Duodenal mucosa (tissue), 2 donors: ENCODE results near the gene TLE1.
"Not testable (repeated sequence)": the region's sequence is repeated elsewhere in the genome, so short reads cannot be mapped to it uniquely, and the experiment has no call there.

ENCODE experiments used
- H3K27ac ChIP-seq: one replicate; pipeline ENCODE4 v1.7.0; 2013; ENCODE audit warnings: low read depth, low read length
- H3K27me3 ChIP-seq, 2 donors: one replicate each; pipeline ENCODE4 v1.7.0; 2013; ENCODE audit warnings: low read length in 2 of 2, control low read depth in 1 of 2; ENCODE audit not compliant: insufficient read depth in 2 of 2, control insufficient read depth in 1 of 2
- H3K36me3 ChIP-seq, 2 donors: one replicate each; pipeline ENCODE4 v1.7.0; 2013; ENCODE audit warnings: low read length in 2 of 2, control low read depth in 1 of 2; ENCODE audit not compliant: insufficient read depth in 2 of 2, control insufficient read depth in 1 of 2
- H3K4me1 ChIP-seq, 2 donors: one replicate each; pipeline ENCODE4 v1.7.0; 2013; ENCODE audit warnings: low read length in 2 of 2, control low read depth in 1 of 2; ENCODE audit not compliant: insufficient read depth in 2 of 2, control insufficient read depth in 1 of 2
- H3K4me3 ChIP-seq, 2 donors: one replicate each; pipeline ENCODE4 v1.7.0; 2013; ENCODE audit warnings: low read length in 2 of 2, low read depth in 1 of 2
- H3K9ac ChIP-seq, 2 donors: one replicate each; pipeline ENCODE4 v1.7.0; 2013; ENCODE audit warnings: low read length in 2 of 2, low read depth in 1 of 2
- H3K9me3 ChIP-seq, 2 donors: one replicate each; pipeline ENCODE4 v1.7.0; 2013; ENCODE audit warnings: low read length in 2 of 2, control low read depth in 1 of 2; ENCODE audit not compliant: control insufficient read depth in 1 of 2

Gene TLE1

GRCh38 chr9:81601639-81602623, 87.4 kb downstream of the TLE1 start:
- H3K4me1 ChIP-seq, result no peaks in the 10 kb centered on the region
- H3K27ac ChIP-seq, result no peak overlapping the region
- no peaks in the 10 kb centered on the region for H3K27me3 ChIP-seq
- H3K4me3 ChIP-seq, result no peak overlapping the region
- H3K36me3 ChIP-seq, result peaks cover 0 to 5% of the 10 kb centered on the region in 2 donors
- no peak overlapping the region for H3K9ac ChIP-seq
- H3K9me3 ChIP-seq, result no peaks in the 10 kb centered on the region

GRCh38 chr9:81600631-81601030, 88.7 kb downstream of the TLE1 start:
- Histone ChIP-seq H3K9ac (no peak overlapping the region), H3K4me1 (no peaks in the 10 kb centered on the region), H3K36me3 (peaks cover 0 to 5% of the 10 kb centered on the region in 2 donors), H3K27ac (no peak overlapping the region), H3K9me3 (no peaks in the 10 kb centered on the region), H3K27me3 (no peaks in the 10 kb centered on the region), H3K4me3 (no peak overlapping the region)

- Histone ChIP-seq H3K36me3 (peaks cover 0 to 5% of the 10 kb centered on the region in 2 donors), H3K4me1 (no peaks in the 10 kb centered on the region), H3K9ac (no peak overlapping the region), H3K27me3 (no peaks in the 10 kb centered on the region), H3K9me3 (no peaks in the 10 kb centered on the region), H3K27ac (no peak overlapping the region), H3K4me3 (no peak overlapping the region)
Measured at GRCh38 chr9:81599837-81600236, 89.5 kb downstream of the TLE1 start.

- no peak overlapping the region for H3K27ac ChIP-seq
- H3K9me3 ChIP-seq, result no peaks in the 10 kb centered on the region
- H3K9ac ChIP-seq, result no peak overlapping the region
- H3K36me3 ChIP-seq, result no peaks in the 10 kb centered on the region
- no peaks in the 10 kb centered on the region for H3K4me1 ChIP-seq
- H3K4me3 ChIP-seq, result no peak overlapping the region
- no peaks in the 10 kb centered on the region for H3K27me3 ChIP-seq
Measured at GRCh38 chr9:81598811-81599210, 90.5 kb downstream of the TLE1 start.

- H3K9me3 ChIP-seq, result no peaks in the 10 kb centered on the region
- no peaks in the 10 kb centered on the region for H3K27me3 ChIP-seq
- H3K4me3 ChIP-seq, result no peak overlapping the region
- H3K4me1 ChIP-seq, result no peaks in the 10 kb centered on the region
- no peak overlapping the region for H3K9ac ChIP-seq
- H3K27ac ChIP-seq, result no peak overlapping the region
- no peaks in the 10 kb centered on the region for H3K36me3 ChIP-seq
Measured at GRCh38 chr9:81598123-81598497, 91.2 kb downstream of the TLE1 start.

- Histone ChIP-seq H3K9ac (no peak overlapping the region), H3K27me3 (no peaks in the 10 kb centered on the region), H3K4me1 (peaks cover 0 to 5% of the 10 kb centered on the region in 2 donors), H3K36me3 (no peaks in the 10 kb centered on the region), H3K9me3 (no peaks in the 10 kb centered on the region), H3K27ac (no peak overlapping the region), H3K4me3 (no peak overlapping the region)
Measured at GRCh38 chr9:81597419-81598122, 91.8 kb downstream of the TLE1 start.

- no peak overlapping the region for H3K4me3 ChIP-seq
- H3K9me3 ChIP-seq, result no peaks in the 10 kb centered on the region
- H3K9ac ChIP-seq, result no peak overlapping the region
- H3K36me3 ChIP-seq, result no peaks in the 10 kb centered on the region
- no peaks in the 10 kb centered on the region for H3K27me3 ChIP-seq
- H3K4me1 ChIP-seq, result peaks cover 0 to 9% of the 10 kb centered on the region in 2 donors
- H3K27ac ChIP-seq, result no peak overlapping the region
Measured at GRCh38 chr9:81596679-81597418, 92.5 kb downstream of the TLE1 start.

GRCh38 chr9:81595887-81596543, 93.3 kb downstream of the TLE1 start:
- Histone ChIP-seq H3K4me1 (peaks cover 0 to 9% of the 10 kb centered on the region in 2 donors), H3K9me3 (no peaks in the 10 kb centered on the region), H3K36me3 (peaks cover 0 to under 1% of the 10 kb centered on the region in 2 donors), H3K9ac (no peak overlapping the region), H3K27me3 (no peaks in the 10 kb centered on the region), H3K27ac (no peak overlapping the region), H3K4me3 (no peak overlapping the region)

- not testable (repeated sequence) for H3K27ac ChIP-seq, H3K4me1 ChIP-seq, H3K27me3 ChIP-seq, H3K9me3 ChIP-seq, H3K36me3 ChIP-seq, H3K9ac ChIP-seq, H3K4me3 ChIP-seq
Measured at GRCh38 chr9:81595293-81595692, 94.1 kb downstream of the TLE1 start.
